Smooth muscle cell (in vitro differentiated cells): Measurements from ENCODE around the gene ALPL. TPM values are rescaled to one million over a fixed set of nuclear protein-coding genes. Genes with fewer than 3 reads are reported as not detected.

ENCODE experiments used
- DNase-seq: peaks from one replicate; lab custom pipeline; 2025; ENCODE audit not compliant: unreplicated experiment; lab: John Stamatoyannopoulos, UW
- H2AFZ ChIP-seq: fragments of 200-600 bp; sonication (generic); 2 replicates; pipeline ENCODE4 v1.6.0; 2016; ENCODE audit warnings: antibody characterized with exemption, low read depth, mild to moderate bottlenecking
- H3F3A ChIP-seq: fragments of 200-600 bp; sonication (generic); 2 replicates; pipeline ENCODE4 v1.6.0; 2017; ENCODE audit warnings: antibody characterized with exemption, low read depth
- H3K27ac ChIP-seq: fragments of 200-600 bp; sonication (generic); 2 replicates; pipeline ENCODE4 v1.5.1; 2016; ENCODE audit warnings: low read depth, mild to moderate bottlenecking
- H3K27me3 ChIP-seq: fragments of 200-600 bp; sonication (generic); 2 replicates; pipeline ENCODE4 v1.6.1; 2016; ENCODE audit warnings: low read depth, mild to moderate bottlenecking
- H3K36me3 ChIP-seq: fragments of 200-600 bp; sonication (generic); 2 replicates; pipeline ENCODE4 v1.5.1; 2016; ENCODE audit warnings: low read depth
- H3K4me1 ChIP-seq: fragments of 200-600 bp; sonication (generic); 2 replicates; pipeline ENCODE4 v1.5.1; 2016; ENCODE audit warnings: low read depth
- H3K4me2 ChIP-seq: fragments of 200-600 bp; sonication (generic); 2 replicates; pipeline ENCODE4 v1.6.0; 2016; ENCODE audit warnings: mild to moderate bottlenecking
- H3K4me3 ChIP-seq: fragments of 200-600 bp; sonication (generic); 2 replicates; pipeline ENCODE4 v1.5.1; 2016; ENCODE audit warnings: mild to moderate bottlenecking
- H3K79me2 ChIP-seq: fragments of 200-600 bp; sonication (generic); 2 replicates; pipeline ENCODE4 v1.6.0; 2016; ENCODE audit warnings: low read depth, mild to moderate bottlenecking
- H3K9ac ChIP-seq: fragments of 200-600 bp; sonication (generic); 2 replicates; pipeline ENCODE4 v1.6.0; 2016; ENCODE audit warnings: low read depth
- H3K9me3 ChIP-seq: fragments of 200-600 bp; sonication (generic); replicated peaks from 2 replicates; pipeline ENCODE4 v1.5.1; 2016; ENCODE audit warnings: low read depth
- H4K20me1 ChIP-seq: fragments of 200-600 bp; sonication (generic); 2 replicates; pipeline ENCODE4 v1.6.0; 2016; ENCODE audit warnings: low read depth
- whole genome bisulfite sequencing: methylation state at CpG from one replicate; pipeline ENCODE4 v1.1.7; 2016; ENCODE audit warnings: low lambda C conversion rate; 5-methylcytosine and 5-hydroxymethylcytosine counted together
- polyA plus RNA-seq: library from polyadenylated mRNA; unstranded; fragments of >200 nt; fragmentation: Nextera tagmentation; extraction: Ambion mirVana; gene quantifications from 2 replicates; pipeline ENCODE4 v1.2.1, GENCODE V29; 2016
- total RNA-seq: library from RNA; depleted of rRNA; stranded (reverse); fragments of >200 nt; gene quantifications from 2 replicates; pipeline ENCODE4 v1.2.3, GENCODE V29; 2014
- TF ChIP-seq, protein P1 (sequence below): fragments of 200-600 bp; sonication (generic); IDR thresholded peaks from 2 replicates; pipeline ENCODE4 v1.5.1; 2017; ENCODE audit warnings: borderline replicate concordance, mild to moderate bottlenecking, antibody characterized with exemption; ENCODE audit not compliant: insufficient read depth, poor library complexity, severe bottlenecking

The ALPL gene
- total and polyA plus RNA-seq, 2 experiments from 2014 or later: 4.6 to 8.3 TPM

DNA sequence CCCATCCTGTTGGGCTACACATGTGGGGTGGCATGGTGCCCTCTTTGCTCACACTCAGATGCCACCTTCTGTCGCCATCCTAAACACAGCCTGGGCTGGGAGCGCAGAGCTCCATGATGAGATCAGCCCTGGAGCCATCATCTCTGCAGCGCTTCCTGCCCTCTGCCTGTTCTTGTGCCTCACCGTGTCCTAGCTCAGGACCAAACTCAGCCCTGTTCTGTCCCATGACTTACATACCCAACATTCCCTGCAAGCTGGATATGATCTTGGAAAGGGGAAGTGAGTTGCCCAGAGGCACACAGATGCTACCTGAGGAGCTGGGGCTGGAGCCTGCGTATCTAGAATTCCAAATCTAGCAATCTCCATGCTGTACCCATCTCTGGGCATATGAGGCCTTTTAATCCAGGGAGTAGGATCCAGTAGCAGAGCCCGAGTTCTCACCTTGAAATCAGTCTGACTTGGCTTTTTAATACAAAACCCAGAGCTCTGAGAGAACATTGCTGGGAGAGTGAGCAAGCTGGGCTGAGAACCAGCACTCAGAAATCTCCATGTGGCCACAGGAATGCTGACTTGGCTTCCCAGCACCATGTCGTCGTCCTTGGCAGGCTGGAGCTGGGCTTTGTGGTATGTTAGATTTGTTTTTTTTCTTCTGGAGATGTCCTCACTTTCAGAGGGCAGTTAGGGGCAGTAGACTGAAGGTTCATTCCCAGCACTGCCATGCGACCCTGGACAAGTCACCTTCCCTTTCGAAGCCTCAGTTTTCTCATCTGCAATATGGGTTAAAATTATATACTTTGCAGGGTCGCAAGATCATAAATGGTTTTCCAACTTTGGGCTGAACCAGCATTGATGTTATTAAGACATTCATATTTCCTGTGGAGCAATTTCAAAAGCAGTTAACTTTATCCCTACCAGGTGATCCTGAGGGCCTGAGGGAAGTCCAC lies 2.6 kb downstream of the ALPL start:
- Histone ChIP-seq H3K9ac (no peak overlapping the region), H3K4me2 (peak overlapping the region; percentile 52), H2AFZ (no peak overlapping the region), H3K36me3 (no peaks in the 10 kb centered on the region), H3K27ac (peak overlapping the region; percentile 63), H3K4me3 (no peak overlapping the region), H3K79me2 (no peaks in the 10 kb centered on the region), H3K4me1 (peaks cover 19% of the 10 kb centered on the region), H3K27me3 (peaks cover 17% of the 10 kb centered on the region), H3K9me3 (no peaks in the 10 kb centered on the region), H4K20me1 (no peaks in the 10 kb centered on the region), H3F3A (peaks cover 15% of the 10 kb centered on the region)
- 61% methylated on average over 11 of the region's 11 CpGs for WGBS
- TF ChIP-seq, protein P1, sequence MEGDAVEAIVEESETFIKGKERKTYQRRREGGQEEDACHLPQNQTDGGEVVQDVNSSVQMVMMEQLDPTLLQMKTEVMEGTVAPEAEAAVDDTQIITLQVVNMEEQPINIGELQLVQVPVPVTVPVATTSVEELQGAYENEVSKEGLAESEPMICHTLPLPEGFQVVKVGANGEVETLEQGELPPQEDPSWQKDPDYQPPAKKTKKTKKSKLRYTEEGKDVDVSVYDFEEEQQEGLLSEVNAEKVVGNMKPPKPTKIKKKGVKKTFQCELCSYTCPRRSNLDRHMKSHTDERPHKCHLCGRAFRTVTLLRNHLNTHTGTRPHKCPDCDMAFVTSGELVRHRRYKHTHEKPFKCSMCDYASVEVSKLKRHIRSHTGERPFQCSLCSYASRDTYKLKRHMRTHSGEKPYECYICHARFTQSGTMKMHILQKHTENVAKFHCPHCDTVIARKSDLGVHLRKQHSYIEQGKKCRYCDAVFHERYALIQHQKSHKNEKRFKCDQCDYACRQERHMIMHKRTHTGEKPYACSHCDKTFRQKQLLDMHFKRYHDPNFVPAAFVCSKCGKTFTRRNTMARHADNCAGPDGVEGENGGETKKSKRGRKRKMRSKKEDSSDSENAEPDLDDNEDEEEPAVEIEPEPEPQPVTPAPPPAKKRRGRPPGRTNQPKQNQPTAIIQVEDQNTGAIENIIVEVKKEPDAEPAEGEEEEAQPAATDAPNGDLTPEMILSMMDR: no peak
- no peak for DNase-seq

DNA sequence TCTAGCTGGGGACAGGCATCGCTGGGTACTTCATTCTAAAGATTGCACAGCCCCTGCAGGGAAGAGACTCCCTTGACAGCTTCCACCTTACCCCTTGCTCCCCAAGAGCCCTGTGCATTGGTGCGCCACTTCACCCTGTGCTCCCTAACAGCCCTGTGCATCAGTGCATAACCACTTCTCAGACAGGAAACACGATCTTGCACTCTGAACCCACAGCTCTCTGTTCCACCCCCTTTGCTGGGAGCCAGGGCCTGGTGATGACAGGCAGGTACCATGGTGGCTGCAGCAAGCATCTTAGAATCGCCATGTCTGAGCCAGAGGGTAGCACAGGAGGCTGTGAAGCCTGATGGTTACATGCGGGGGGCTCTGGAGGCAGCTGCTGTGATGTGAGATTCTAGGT lies 5.0 kb downstream of the ALPL start:
- DNase-seq: no peak
- Histone ChIP-seq H3K27me3 (no peaks in the 10 kb centered on the region), H2AFZ (no peak overlapping the region), H3K9me3 (no peaks in the 10 kb centered on the region), H4K20me1 (no peaks in the 10 kb centered on the region), H3K4me1 (peaks cover 15% of the 10 kb centered on the region), H3K79me2 (no peaks in the 10 kb centered on the region), H3K4me3 (no peak overlapping the region), H3K9ac (no peak overlapping the region), H3F3A (peaks cover 15% of the 10 kb centered on the region), H3K36me3 (no peaks in the 10 kb centered on the region), H3K4me2 (no peak overlapping the region), H3K27ac (no peak overlapping the region)
- 92% methylated on average over 5 of the region's 5 CpGs for WGBS
- TF ChIP-seq, protein P1: no peak

DNA sequence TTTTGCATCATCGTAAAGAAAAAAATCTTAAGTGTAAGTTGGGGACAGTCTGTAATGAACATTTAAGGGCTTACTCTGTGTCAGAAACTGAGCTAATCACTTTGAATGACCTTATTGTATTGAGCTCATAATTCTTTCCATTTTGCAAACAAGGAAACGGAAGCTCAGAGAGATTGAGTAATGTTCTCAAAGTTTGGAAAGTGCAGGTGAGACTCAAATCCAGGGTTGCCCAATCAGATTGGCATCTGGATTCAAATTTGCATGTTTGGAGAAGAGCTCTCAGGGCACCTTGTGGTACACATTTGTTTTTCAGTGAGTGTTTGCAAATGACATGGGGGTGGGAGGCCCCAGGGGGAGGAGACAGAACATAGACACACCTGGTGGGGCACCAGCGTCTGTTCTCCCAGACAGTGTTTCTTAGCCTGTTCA lies 8.0 kb downstream of the ALPL start:
- Histone ChIP-seq H3K4me3 (no peak overlapping the region), H4K20me1 (no peaks in the 10 kb centered on the region), H3K36me3 (no peaks in the 10 kb centered on the region), H3K4me2 (no peak overlapping the region), H3K27ac (no peak overlapping the region), H3K9ac (no peak overlapping the region), H2AFZ (no peak overlapping the region), H3K79me2 (no peaks in the 10 kb centered on the region), H3F3A (no peaks in the 10 kb centered on the region), H3K27me3 (no peaks in the 10 kb centered on the region), H3K9me3 (no peaks in the 10 kb centered on the region), H3K4me1 (peaks cover 8% of the 10 kb centered on the region)
- no peak for DNase-seq
- TF ChIP-seq, protein P1: no peak
- 80% methylated on average over 3 of the region's 3 CpGs for WGBS
